K562 (cell line): Measurements from ENCODE around the gene NEFH. TPM values are rescaled to one million over a fixed set of nuclear protein-coding genes. Genes with fewer than 3 reads are reported as not detected.
A peak's percentile ranks its signal among the peaks of the same experiment; 100 is the strongest.

ENCODE experiments used
- ATAC-seq: fragments of 200-7000 bp; cut with Tn5 transposase; 3 replicates; pipeline ENCODE4 v1.9.1; 2020; ENCODE audit warnings: moderate library complexity
- BruUV-seq: library from RNA; stranded (reverse); fragments of 400-500 nt; replicated peaks from 2 replicates; lab custom pipeline; 2021; lab: Mats Ljungman, UMichigan
- CTCF ChIA-PET: fragments of 300-600 bp; formaldehyde crosslinking; extraction: SDS; loops from one replicate; lab custom pipeline; 2021; ENCODE audit warnings: low intra/inter-chr PET ratio; lab: Yijun Ruan, JAX
- POLR2A ChIA-PET: fragments of 300-600, 350-650 bp; sonication (Branson Sonifier 250); formaldehyde crosslinking; extraction: SDS; loops from one replicate; lab custom pipeline; 2021; ENCODE audit warnings: antibody characterized with exemption, inconsistent platforms; lab: Yijun Ruan, JAX
- DNase-seq, 4 experiments: peaks; one replicate each; pipeline versions ENCODE4 v3.0.0 to v3.0.0-alpha.2; 2011 to 2018; ENCODE audit warnings: low spot score in 3 of 4, mixed read lengths in 3 of 4; ENCODE audit errors: extremely low read depth in 1 of 4
- FAIRE-seq: peaks from 2 replicates; lab custom pipeline; 2011; peaks lifted over from hg19 to GRCh38; lab: Jason Lieb, UNC
- H2AFZ ChIP-seq: 2 replicates; pipeline ENCODE4 v1.6.0; 2011; ENCODE audit warnings: low read depth, low read length, control low read depth, inconsistent platforms
- H3K27ac ChIP-seq: fragments of 200-600 bp; 3 replicates; pipeline ENCODE4 v1.8.0; 2011; ENCODE audit warnings: low read depth, mild to moderate bottlenecking, control low read depth, inconsistent platforms, low read length, moderate library complexity, mixed read lengths; ENCODE audit errors: extremely low read depth
- H3K27me3 ChIP-seq, 2 experiments: fragments of 300-600 bp in 1 of 2; 2 replicates in 1 of 2; 3 replicates in 1 of 2; pipeline versions ENCODE4 v1.6.0 to v1.8.0; 2011; ENCODE audit warnings: inconsistent platforms in 2 of 2, low read length in 2 of 2, mild to moderate bottlenecking in 1 of 2, mixed read lengths in 1 of 2, moderate library complexity in 1 of 2; ENCODE audit not compliant: control insufficient read depth in 2 of 2, insufficient read depth in 2 of 2
- H3K36me3 ChIP-seq: fragments of 300-600 bp; 3 replicates; pipeline ENCODE4 v1.8.0; 2011; ENCODE audit warnings: mild to moderate bottlenecking, low read length, inconsistent platforms; ENCODE audit not compliant: control insufficient read depth, insufficient read depth
- H3K4me1 ChIP-seq, 2 experiments: fragments of 200-600 bp in 1 of 2; replicated peaks in 1 of 2; 2 replicates in 1 of 2; 3 replicates in 1 of 2; pipeline versions ENCODE4 v1.5.1 to v1.8.0; 2011; ENCODE audit warnings: inconsistent platforms in 2 of 2, low read length in 2 of 2, mild to moderate bottlenecking in 1 of 2, mixed read lengths in 1 of 2, moderate library complexity in 1 of 2; ENCODE audit not compliant: control insufficient read depth in 2 of 2, insufficient read depth in 2 of 2
- H3K4me2 ChIP-seq: 2 replicates; pipeline ENCODE4 v1.6.1; 2011; ENCODE audit warnings: low read length, control low read depth, inconsistent platforms, mixed read lengths; ENCODE audit not compliant: insufficient read depth
- H3K4me3 ChIP-seq: fragments of 200-600 bp; sonication (generic), shearing (Covaris generic); 2 replicates; pipeline ENCODE4 v1.5.1; 2016; ENCODE audit warnings: control low read depth, inconsistent platforms
- H3K79me2 ChIP-seq: fragments of 200-600 bp; 3 replicates; pipeline ENCODE4 v1.8.0; 2011; ENCODE audit warnings: low read length, inconsistent platforms; ENCODE audit not compliant: control insufficient read depth, insufficient read depth
- H3K9ac ChIP-seq, 2 experiments: 2 replicates each; pipeline versions ENCODE4 v1.6.0 to v1.6.1; 2011; ENCODE audit warnings: low read depth in 2 of 2, low read length in 2 of 2, control low read depth in 1 of 2, inconsistent platforms in 1 of 2, mild to moderate bottlenecking in 1 of 2, mixed read lengths in 1 of 2; ENCODE audit not compliant: insufficient read depth in 1 of 2
- H3K9me1 ChIP-seq: one replicate; pipeline ENCODE4 v1.6.0; 2011; ENCODE audit warnings: inconsistent platforms, mild to moderate bottlenecking, low read length, moderate library complexity; ENCODE audit not compliant: control insufficient read depth, insufficient read depth
- H3K9me3 ChIP-seq: replicated peaks from 2 replicates; pipeline ENCODE4 v1.5.1; 2011; ENCODE audit warnings: low read depth, low read length, inconsistent platforms; ENCODE audit not compliant: control insufficient read depth, insufficient read depth
- H4K20me1 ChIP-seq: replicated peaks from 2 replicates; pipeline ENCODE4 v1.6.1; 2011; ENCODE audit warnings: low read length, inconsistent platforms, mixed read lengths; ENCODE audit not compliant: control insufficient read depth, insufficient read depth
- PRDM10 ChIP-seq: fragments of 450-650 bp; IDR thresholded peaks from 2 replicates; pipeline ENCODE4 v1.6.1; 2018; ENCODE audit not compliant: partially characterized antibody
- SNIP1 ChIP-seq: fragments of 450-650 bp; IDR thresholded peaks from 2 replicates; pipeline ENCODE4 v1.7.1; 2017; ENCODE audit warnings: low read depth, mild to moderate bottlenecking
- WGBS: fragments of 100-300 bp; shearing (Covaris generic); methylation state at CpG from one replicate; pipeline ENCODE4 v1.1.6; 2016; ENCODE audit warnings: low coverage, mixed read lengths; ENCODE audit not compliant: insufficient coverage; ENCODE audit errors: missing lambda C conversion rate; 5-methylcytosine and 5-hydroxymethylcytosine counted together
- in situ Hi-C: fragments of 300-500 bp; cut with MboI; formaldehyde crosslinking; loops from 4 replicates; pipeline ENCODE4 v1.15.0; 2018; ENCODE audit warnings: inconsistent platforms, mixed read lengths
- intact Hi-C: fragments of 100-400 bp; cut with micrococcal nuclease; formaldehyde crosslinking; loops from 2 replicates; pipeline ENCODE4 v1.14.2; 2022
- polyA plus RNA-seq, 8 experiments: library from polyadenylated mRNA; depleted of rRNA in 4 of 8; stranded (reverse) in 5 of 8; unstranded in 3 of 8; fragments of >200 nt; fragmentation: Nextera tagmentation in 2 of 8; fragmentation: Illumina TruSeq in 1 of 8; extraction: Ambion mirVana in 2 of 8; extraction: Trizol in 1 of 8; gene quantifications; 2 replicates each; pipeline versions ENCODE4 v1.2.1 to v1.2.3, GENCODE V29; 2011 to 2014; ENCODE audit warnings: inconsistent platforms in 1 of 8, missing spikeins in 1 of 8
- total RNA-seq, 7 experiments: library from RNA; depleted of rRNA in 6 of 7; stranded (reverse); fragments of >200 nt in 6 of 7; fragmentation: Illumina TruSeq in 2 of 7; extraction: Trizol in 2 of 7; gene quantifications; 2 replicates each; pipeline versions ENCODE4 v1.2.1 to v1.2.3, GENCODE V29; 2011 to 2021; ENCODE audit warnings: low replicate concordance in 1 of 7

The NEFH gene
- total and polyA plus RNA-seq, 9 of the 15 experiments (the other 6 are each of a cell fraction or from before 2014, with no cell fraction given): 2.3 to 26.9 (median 10.8) TPM

DNA sequence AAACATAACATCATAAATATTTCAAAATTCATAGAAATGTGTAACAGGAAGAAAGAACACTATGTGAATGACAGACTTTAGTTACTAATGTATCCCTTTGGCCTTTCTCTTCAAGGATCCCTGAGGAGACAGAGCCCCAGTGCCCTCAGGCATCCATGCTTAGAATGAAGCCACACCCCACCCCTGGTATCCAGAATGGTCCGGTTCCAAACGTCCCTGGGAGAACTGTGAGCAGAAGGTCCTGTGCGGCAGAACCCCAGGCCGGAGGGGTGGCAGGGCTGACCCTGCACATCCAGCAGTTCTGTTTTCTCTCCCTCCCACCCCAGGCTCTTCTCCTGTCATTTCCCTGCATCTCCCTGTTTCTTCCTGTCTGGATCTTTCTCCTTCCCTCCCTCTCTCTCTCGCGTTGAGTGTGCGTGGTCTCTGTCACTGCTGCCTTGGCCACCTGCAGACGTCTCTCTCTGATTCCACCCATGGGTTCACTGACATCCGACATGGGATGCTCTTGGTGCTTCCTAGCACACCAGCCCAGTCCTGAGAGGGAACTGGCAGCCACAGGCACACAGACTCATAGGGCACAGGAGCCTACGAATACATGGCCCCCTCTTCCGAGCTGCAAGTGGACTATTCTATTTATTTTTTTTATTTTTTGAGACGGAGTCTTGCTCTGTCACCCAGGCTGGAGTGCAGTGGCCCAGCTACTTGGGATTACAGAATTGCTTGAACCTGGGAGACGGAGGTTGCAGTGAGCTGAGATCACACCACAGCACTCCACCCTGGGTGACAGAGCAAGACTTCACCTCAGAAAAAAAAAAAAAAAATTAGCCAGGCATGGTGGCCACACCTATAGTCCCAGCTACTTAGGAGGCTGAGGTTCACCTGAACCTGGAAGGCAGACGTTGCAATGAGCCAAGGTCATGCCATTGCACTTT lies 35.9 kb upstream of the NEFH start:
- ATAC-seq: no peak
- Histone ChIP-seq H3K4me3 (no peak overlapping the region), H2AFZ (no peak overlapping the region), H3K4me2 (no peak overlapping the region), H3K4me1 (no peaks in the 10 kb centered on the region), H3K36me3 (no peaks in the 10 kb centered on the region), H3K27ac (no peak overlapping the region), H3K9me1 (no peaks in the 10 kb centered on the region), H4K20me1 (no peaks in the 10 kb centered on the region), H3K79me2 (no peaks in the 10 kb centered on the region), H3K27me3 (no peaks in the 10 kb centered on the region; a peak in 2 of 5 replicates), H3K9me3 (no peaks in the 10 kb centered on the region), H3K9ac (peak overlapping the region in 1 of 2 experiments; percentile 45; a peak in 1 of 4 replicates)
- in situ Hi-C loops: no loop called here
- DNase-seq: no peak
- POLR2A ChIA-PET: interaction anchor here (1.0 kb wide), 1 partner anchor 12 kb away, joined by 4 read pairs; no protein-coding TSS in a partner anchor
- FAIRE-seq: no peak
- CTCF ChIA-PET: no interaction called here
- intact Hi-C loops: no loop called here
- no peak for TF ChIP-seq SNIP1
- peak; percentile 56 for TF ChIP-seq PRDM10
- BruUV-seq: no TSS peak
- WGBS: 0% methylated on average over 9 of the region's 14 CpGs
